Liver (tissue), 9 donors: ENCODE data around the gene WNK1. TPM values are rescaled to one million over a fixed set of nuclear protein-coding genes. Genes with fewer than 3 reads are reported as not detected.

Source experiments
- DNase-seq: peaks from one replicate; pipeline ENCODE4 v3.0.0-alpha.2; 2017; ENCODE audit warnings: low spot score
- H3K27ac ChIP-seq, 2 donors: one replicate each; pipeline ENCODE4 v1.7.0; 2013; ENCODE audit warnings: inconsistent platforms in 2 of 2, low read length in 2 of 2, control low read depth in 1 of 2, low read depth in 1 of 2, mild to moderate bottlenecking in 1 of 2
- H3K27me3 ChIP-seq, 4 donors: one replicate each; pipeline versions ENCODE4 v1.6.1 to v1.7.0; 2013; ENCODE audit warnings: low read length in 3 of 4, inconsistent platforms in 1 of 4, mild to moderate bottlenecking in 1 of 4, moderate library complexity in 1 of 4; ENCODE audit not compliant: control insufficient read depth in 4 of 4, insufficient read depth in 4 of 4
- H3K36me3 ChIP-seq, 4 donors: one replicate each; pipeline versions ENCODE4 v1.6.1 to v1.7.0; 2013; ENCODE audit warnings: low read length in 3 of 4, mild to moderate bottlenecking in 3 of 4, low read depth in 1 of 4, moderate library complexity in 1 of 4; ENCODE audit not compliant: control insufficient read depth in 4 of 4, insufficient read depth in 3 of 4
- H3K4me1 ChIP-seq, 4 donors: one replicate each; pipeline versions ENCODE4 v1.6.1 to v1.7.0; 2013; ENCODE audit warnings: low read length in 3 of 4, mild to moderate bottlenecking in 3 of 4, moderate library complexity in 1 of 4; ENCODE audit not compliant: control insufficient read depth in 4 of 4, insufficient read depth in 4 of 4
- H3K4me3 ChIP-seq, 3 donors: one replicate each; pipeline versions ENCODE4 v1.6.1 to v1.7.0; 2013; ENCODE audit warnings: low read length in 3 of 3, control low read depth in 1 of 3, low read depth in 1 of 3, mild to moderate bottlenecking in 1 of 3
- H3K9ac ChIP-seq, 2 donors: one replicate each; pipeline ENCODE4 v1.7.0; 2013; ENCODE audit warnings: low read length in 2 of 2, mild to moderate bottlenecking in 2 of 2, moderate library complexity in 2 of 2, control low read depth in 1 of 2, low read depth in 1 of 2
- H3K9me3 ChIP-seq, 4 donors: one replicate each; pipeline versions ENCODE4 v1.6.1 to v1.7.0; 2013; ENCODE audit warnings: low read length in 3 of 4; ENCODE audit not compliant: control insufficient read depth in 4 of 4
- ATF3 ChIP-seq: IDR thresholded peaks from 2 replicates; pipeline ENCODE4 v1.6.1; 2016; ENCODE audit warnings: antibody characterized with exemption
- CTCF ChIP-seq: fragments of 150-350 bp; IDR thresholded peaks from 2 replicates; pipeline ENCODE4 v1.5.1; 2017; ENCODE audit warnings: improper control_type of control experiment, low read depth, low read length; ENCODE audit not compliant: missing input control
- EGR1 ChIP-seq, 2 donors: IDR thresholded peaks; 2 replicates each; pipeline ENCODE4 v1.6.1; 2016 to 2018; ENCODE audit warnings: antibody characterized with exemption in 2 of 2, low read depth in 2 of 2
- FOXA1 ChIP-seq: IDR thresholded peaks from 2 replicates; pipeline ENCODE4 v1.6.1; 2016; ENCODE audit warnings: antibody characterized with exemption
- FOXA2 ChIP-seq: IDR thresholded peaks from 2 replicates; pipeline ENCODE4 v1.6.1; 2016; ENCODE audit warnings: antibody characterized with exemption
- GABPA ChIP-seq, 2 donors: IDR thresholded peaks in 1 of 2; conservative IDR thresholded peaks in 1 of 2; 2 replicates each; pipeline ENCODE4 v1.6.1; 2016; ENCODE audit warnings: antibody characterized with exemption in 2 of 2, mild to moderate bottlenecking in 1 of 2, moderate library complexity in 1 of 2
- HNF4A ChIP-seq, 2 donors: conservative IDR thresholded peaks; 2 replicates each; pipeline ENCODE4 v1.6.1; 2016; ENCODE audit warnings: antibody characterized with exemption in 2 of 2, mild to moderate bottlenecking in 2 of 2
- HNF4G ChIP-seq: IDR thresholded peaks from 2 replicates; pipeline ENCODE4 v1.6.1; 2016; ENCODE audit warnings: antibody characterized with exemption
- JUND ChIP-seq, 2 donors: IDR thresholded peaks; 2 replicates each; pipeline ENCODE4 v1.6.1; 2016; ENCODE audit warnings: antibody characterized with exemption in 2 of 2
- MAX ChIP-seq: IDR thresholded peaks from 2 replicates; pipeline ENCODE4 v1.6.1; 2016; ENCODE audit warnings: antibody characterized with exemption
- NR2F2 ChIP-seq: IDR thresholded peaks from 2 replicates; pipeline ENCODE4 v1.6.1; 2016; ENCODE audit warnings: antibody characterized with exemption
- RAD21 ChIP-seq, 2 donors: IDR thresholded peaks; 2 replicates each; pipeline ENCODE4 v1.6.1; 2016; ENCODE audit warnings: antibody characterized with exemption in 2 of 2, mild to moderate bottlenecking in 2 of 2
- REST ChIP-seq: IDR thresholded peaks from 2 replicates; pipeline ENCODE4 v1.6.1; 2016; ENCODE audit warnings: antibody characterized with exemption, mild to moderate bottlenecking
- RXRA ChIP-seq, 2 donors: IDR thresholded peaks; 2 replicates each; pipeline ENCODE4 v1.6.1; 2017 to 2018; ENCODE audit warnings: antibody characterized with exemption in 2 of 2, mild to moderate bottlenecking in 1 of 2
- SP1 ChIP-seq: IDR thresholded peaks from 2 replicates; pipeline ENCODE4 v1.6.1; 2018; ENCODE audit warnings: antibody characterized with exemption, mild to moderate bottlenecking
- TAF1 ChIP-seq: conservative IDR thresholded peaks from 2 replicates; pipeline ENCODE4 v1.6.1; 2016; ENCODE audit warnings: antibody characterized with exemption, mild to moderate bottlenecking
- YY1 ChIP-seq: IDR thresholded peaks from 2 replicates; pipeline ENCODE4 v1.6.1; 2016; ENCODE audit warnings: antibody characterized with exemption, mild to moderate bottlenecking
- ZBTB33 ChIP-seq: IDR thresholded peaks from 2 replicates; pipeline ENCODE4 v1.6.1; 2016; ENCODE audit warnings: antibody characterized with exemption
- WGBS: extraction: QIAGEN DNeasy Blood & Tissue Kit; methylation state at CpG from one replicate; pipeline ENCODE4 v1.1.7; 2013; 5-methylcytosine and 5-hydroxymethylcytosine counted together
- polyA plus RNA-seq, 2 donors: library from polyadenylated mRNA; stranded (reverse) in 1 of 2; unstranded in 1 of 2; fragments of 200-250 nt in 1 of 2; fragments of >200 nt in 1 of 2; fragmentation: Nextera tagmentation in 1 of 2; extraction: Ambion mirVana in 1 of 2; gene quantifications; one replicate each; pipeline versions ENCODE4 v1.2.1 to v1.2.3, GENCODE V29; 2013 to 2015
- total RNA-seq, 2 donors: library from RNA; depleted of rRNA; stranded (reverse); fragments of >200 nt; gene quantifications; one replicate each; pipeline ENCODE4 v1.2.3, GENCODE V29; 2014
- donor health status: healthy.
- donor health status: healthy.
- donor health status: healthy.
- donor health status: healthy.
- donor health status: healthy.

Gene WNK1
- total and polyA plus RNA-seq, 4 donors = 22.4 to 299 (median 53.8) TPM

GRCh38 chr12:912466-913235, 160.3 kb downstream of the WNK1 start:
- Histone ChIP-seq H3K36me3 (peaks cover 15 to 63% (median 46%) of the 10 kb centered on the region in 4 donors), H3K9me3 (no peaks in the 10 kb centered on the region), H3K9ac (no peak overlapping the region), H3K4me3 (no peak overlapping the region), H3K4me1 (peaks cover 0 to 2% (median 0%) of the 10 kb centered on the region in 4 donors), H3K27me3 (no peaks in the 10 kb centered on the region), H3K27ac (no peak overlapping the region)
- no peak for TF ChIP-seq CTCF
- no peak for DNase-seq
- 89% methylated on average over 7 of the region's 7 CpGs for WGBS

GRCh38 chr12:913919-914698, 161.7 kb downstream of the WNK1 start:
- Histone ChIP-seq H3K36me3 (peaks cover 11 to 54% (median 35%) of the 10 kb centered on the region in 4 donors), H3K4me1 (peaks cover 0 to 2% (median 0%) of the 10 kb centered on the region in 4 donors), H3K9ac (no peak overlapping the region), H3K9me3 (no peaks in the 10 kb centered on the region), H3K27me3 (no peaks in the 10 kb centered on the region), H3K4me3 (no peak overlapping the region), H3K27ac (no peak overlapping the region)
- no peak for TF ChIP-seq SP1
- no peak for TF ChIP-seq ZBTB33
- no peak for TF ChIP-seq FOXA2
- TF ChIP-seq MAX = no peak
- TF ChIP-seq EGR1 (IDR thresholded peaks at IDR 0.05; ENCODE audit: low read depth in 2 of 2) = no peak
- no peak for TF ChIP-seq TAF1
- no peak for TF ChIP-seq FOXA1
- no peak for TF ChIP-seq RXRA (IDR thresholded peaks at IDR 0.05)
- TF ChIP-seq ATF3 = no peak
- no peak for TF ChIP-seq CTCF
- TF ChIP-seq HNF4G = no peak
- no peak for TF ChIP-seq NR2F2
- TF ChIP-seq HNF4A (conservative IDR thresholded peaks at IDR 0.05) = no peak
- TF ChIP-seq GABPA (IDR thresholded peaks at IDR 0.05 in 1 of 2, conservative IDR thresholded peaks at IDR 0.05 in 1 of 2) = no peak
- no peak for TF ChIP-seq YY1
- TF ChIP-seq REST = no peak
- no peak for TF ChIP-seq RAD21 (IDR thresholded peaks at IDR 0.05)
- TF ChIP-seq JUND (IDR thresholded peaks at IDR 0.05) = no peak
- WGBS = 89% methylated on average over 15 of the region's 15 CpGs
- no peak for DNase-seq
